T-helper 2 cell treated with Interferon-gamma antibody and Interleukin-4, amounts not matched to agents 5 μg/mL and 100 μg/mL, for 36 hours (primary cell): Measurements from ENCODE around the gene TES.

Experiments
- DNase-seq: peaks from one replicate; pipeline ENCODE4 v3.0.0; 2021; ENCODE audit warnings: low spot score
- H3K27ac Mint-ChIP-seq: one replicate; pipeline ENCODE4 v1.8.0; 2021; ENCODE audit warnings: mild to moderate bottlenecking, mixed read lengths
- H3K27me3 Mint-ChIP-seq: one replicate; pipeline ENCODE4 v1.8.0; 2021; ENCODE audit warnings: low read depth, mixed read lengths
- H3K36me3 Mint-ChIP-seq: one replicate; pipeline ENCODE4 v1.8.0; 2021; ENCODE audit warnings: low read depth, mixed read lengths
- H3K4me1 Mint-ChIP-seq: one replicate; pipeline ENCODE4 v1.8.0; 2021; ENCODE audit warnings: low read depth, mixed read lengths
- H3K4me3 Mint-ChIP-seq: one replicate; pipeline ENCODE4 v1.8.0; 2022; ENCODE audit warnings: mild to moderate bottlenecking, moderate library complexity, mixed read lengths
- H3K9me3 Mint-ChIP-seq: one replicate; pipeline ENCODE4 v1.8.0; 2021; ENCODE audit warnings: mixed read lengths

TES gene

DNA sequence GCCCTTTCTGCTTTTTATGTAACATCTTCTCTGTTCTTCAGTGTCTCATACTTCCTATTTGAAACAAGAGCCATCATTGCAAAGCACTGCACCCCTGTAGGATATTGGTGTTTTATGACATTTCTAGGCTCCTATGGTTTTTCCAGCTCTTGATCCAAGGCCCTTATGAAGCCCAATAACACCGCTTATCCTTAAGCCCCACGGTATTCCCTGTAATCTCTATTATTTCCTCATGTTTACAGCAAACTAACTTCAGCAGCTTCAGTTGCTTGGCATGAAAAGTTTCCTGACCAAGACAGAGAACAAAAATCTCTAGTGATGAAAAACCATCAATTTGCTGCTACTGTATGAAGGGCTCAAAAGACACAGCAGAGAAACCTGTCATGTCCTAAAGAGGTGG lies 34.1 kb upstream of the TES start:
- Mint-ChIP-seq H3K36me3 (no peaks in the 10 kb centered on the region), H3K4me1 (no peaks in the 10 kb centered on the region), H3K27me3 (peaks cover 28% of the 10 kb centered on the region), H3K4me3 (no peak overlapping the region), H3K27ac (no peak overlapping the region), H3K9me3 (peaks cover 6% of the 10 kb centered on the region)
- no peak for DNase-seq

GRCh38 chr7:116177009-116177408 lies 33.3 kb upstream of the TES start:
- no peak for DNase-seq
- no peaks in the 10 kb centered on the region for H3K4me1 Mint-ChIP-seq
- no peaks in the 10 kb centered on the region for H3K36me3 Mint-ChIP-seq
- peaks cover 21% of the 10 kb centered on the region for H3K27me3 Mint-ChIP-seq
- no peak overlapping the region for H3K27ac Mint-ChIP-seq
- H3K9me3 Mint-ChIP-seq: peaks cover 6% of the 10 kb centered on the region
- no peak overlapping the region for H3K4me3 Mint-ChIP-seq

DNA sequence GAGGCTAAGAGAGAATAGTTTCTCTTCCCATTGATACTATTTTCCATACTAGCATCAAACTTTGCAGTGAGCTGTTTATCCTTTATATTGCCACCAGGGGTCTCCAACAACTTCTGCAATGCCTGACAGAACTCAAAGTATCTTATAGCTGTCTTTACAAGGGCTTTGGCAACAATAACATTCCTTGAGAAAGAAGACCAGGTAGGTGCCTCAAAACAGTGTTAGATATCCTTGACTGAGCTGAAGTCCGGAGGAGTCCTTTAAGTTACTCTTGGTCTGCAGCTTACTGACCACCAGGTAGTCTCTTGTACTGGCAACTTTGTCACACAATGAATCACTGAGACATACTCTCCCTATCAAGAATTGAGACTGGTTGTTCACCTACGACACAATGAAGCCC lies 30.0 kb upstream of the TES start:
- Mint-ChIP-seq H3K4me3 (no peak overlapping the region), H3K27me3 (peaks cover 21% of the 10 kb centered on the region), H3K27ac (no peak overlapping the region), H3K36me3 (no peaks in the 10 kb centered on the region), H3K4me1 (no peaks in the 10 kb centered on the region), H3K9me3 (peaks cover 2% of the 10 kb centered on the region)
- no peak for DNase-seq

- H3K36me3 Mint-ChIP-seq: no peaks in the 10 kb centered on the region
- peaks cover under 1% of the 10 kb centered on the region for H3K9me3 Mint-ChIP-seq
- DNase-seq: no peak
- no peak overlapping the region for H3K27ac Mint-ChIP-seq
- H3K4me1 Mint-ChIP-seq: no peaks in the 10 kb centered on the region
- H3K27me3 Mint-ChIP-seq: peaks cover 18% of the 10 kb centered on the region
- H3K4me3 Mint-ChIP-seq: no peak overlapping the region
Measured at GRCh38 chr7:116182023-116182422, 28.3 kb upstream of the TES start.

DNA sequence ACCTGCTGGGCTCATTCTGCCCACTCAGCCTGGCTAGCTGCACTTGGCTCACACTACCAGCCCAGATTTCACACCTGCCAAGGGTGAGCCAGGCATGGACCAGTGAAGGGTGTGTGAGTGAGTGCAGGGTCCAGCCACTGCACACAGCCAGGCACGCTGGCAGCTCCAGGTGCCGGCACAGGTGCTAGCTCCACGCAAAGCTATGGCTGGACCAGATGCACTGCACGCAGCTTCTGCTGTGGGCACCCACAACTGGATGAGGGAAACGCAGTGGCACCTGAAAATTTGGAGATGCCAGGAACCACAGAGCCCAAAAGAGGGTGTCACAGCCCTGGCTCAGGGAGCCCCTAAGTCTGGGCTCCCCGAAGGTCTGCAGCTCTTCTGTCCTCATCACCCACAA lies 24.9 kb upstream of the TES start:
- Mint-ChIP-seq H3K9me3 (peaks cover 10% of the 10 kb centered on the region), H3K27ac (no peak overlapping the region), H3K36me3 (no peaks in the 10 kb centered on the region), H3K4me3 (no peak overlapping the region), H3K27me3 (peaks cover 42% of the 10 kb centered on the region), H3K4me1 (no peaks in the 10 kb centered on the region)
- DNase-seq: no peak

DNA sequence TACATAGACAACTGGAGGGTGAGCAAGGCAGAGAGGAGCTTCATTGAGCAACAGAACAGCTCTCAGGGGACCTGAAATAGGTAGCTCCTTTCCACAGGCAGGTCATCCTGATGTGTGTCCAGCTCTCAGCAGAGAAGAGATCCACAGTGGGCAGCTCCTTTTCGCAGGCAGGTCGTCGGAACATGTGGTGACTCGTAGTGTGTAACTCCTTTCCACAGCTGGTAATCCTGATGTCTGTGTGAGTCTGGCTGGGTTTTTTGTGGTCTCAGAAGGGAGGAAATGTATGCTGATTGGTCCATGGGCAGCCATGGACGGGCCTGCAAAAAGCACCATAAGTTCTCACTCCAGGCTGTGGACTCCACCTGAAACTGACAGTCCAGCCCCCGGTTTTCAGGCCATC lies 24.4 kb upstream of the TES start:
- Mint-ChIP-seq H3K9me3 (peaks cover 10% of the 10 kb centered on the region), H3K4me1 (no peaks in the 10 kb centered on the region), H3K27ac (no peak overlapping the region), H3K36me3 (no peaks in the 10 kb centered on the region), H3K27me3 (peaks cover 45% of the 10 kb centered on the region), H3K4me3 (no peak overlapping the region)
- DNase-seq: no peak

DNA sequence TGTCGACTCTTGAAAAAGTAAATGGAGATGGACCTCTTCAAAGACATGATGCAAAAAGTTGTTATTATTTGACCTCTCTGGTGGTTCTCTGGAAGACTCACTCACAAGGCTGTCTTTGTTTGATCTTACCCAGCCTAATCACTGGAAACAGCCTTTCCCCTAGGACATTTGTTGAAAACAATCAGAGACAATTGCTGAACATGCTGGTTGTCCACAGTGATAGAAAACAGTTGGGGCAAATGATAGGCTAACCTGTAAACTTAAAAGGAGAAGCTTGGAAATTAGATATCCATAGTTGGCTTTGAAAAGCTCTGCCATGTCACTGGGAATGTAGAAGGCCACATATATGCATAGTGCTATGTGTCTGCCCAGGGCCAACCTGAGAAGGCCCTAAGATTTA lies 22.9 kb upstream of the TES start:
- Mint-ChIP-seq H3K4me1 (no peaks in the 10 kb centered on the region), H3K9me3 (peaks cover 10% of the 10 kb centered on the region), H3K4me3 (no peak overlapping the region), H3K27ac (no peak overlapping the region), H3K27me3 (peaks cover 51% of the 10 kb centered on the region), H3K36me3 (no peaks in the 10 kb centered on the region)
- no peak for DNase-seq

DNA sequence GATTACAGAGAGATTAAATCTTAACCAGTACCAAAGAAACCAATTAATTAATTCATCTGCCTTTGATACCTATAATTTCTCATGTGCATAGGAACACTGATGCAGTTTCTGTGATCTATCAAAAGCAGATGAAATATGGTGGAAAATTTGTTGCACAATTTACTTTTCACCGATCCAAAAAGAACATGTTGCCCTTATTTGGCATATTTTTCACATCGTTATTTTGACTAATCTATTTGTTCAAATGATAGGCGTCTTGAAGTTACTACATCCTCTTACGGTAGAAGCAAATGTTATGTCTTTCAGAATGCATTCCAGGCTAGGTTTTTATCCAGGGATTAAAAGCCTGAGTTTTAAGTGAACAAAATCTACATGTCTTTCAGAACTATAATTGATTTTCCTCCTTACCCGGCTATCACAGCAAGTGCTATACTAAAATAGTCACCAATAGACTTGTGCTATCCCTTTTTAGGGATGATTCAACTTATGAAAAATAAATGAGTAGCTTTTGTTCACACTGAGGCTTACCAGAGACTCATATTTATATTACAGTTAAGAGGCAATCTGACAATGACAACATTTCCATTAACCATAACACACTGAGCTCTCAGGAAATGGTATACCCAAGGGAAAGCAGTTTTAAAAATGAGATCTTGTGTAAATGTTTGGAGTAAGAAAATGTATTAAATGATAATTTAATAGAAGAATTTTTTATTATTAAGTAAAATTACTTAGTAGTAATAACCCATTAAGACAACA lies 16.8 kb upstream of the TES start:
- no peak for DNase-seq
- Mint-ChIP-seq H3K9me3 (no peaks in the 10 kb centered on the region), H3K4me1 (no peaks in the 10 kb centered on the region), H3K27me3 (peaks cover 49% of the 10 kb centered on the region), H3K36me3 (no peaks in the 10 kb centered on the region), H3K4me3 (no peak overlapping the region), H3K27ac (no peak overlapping the region)

DNA sequence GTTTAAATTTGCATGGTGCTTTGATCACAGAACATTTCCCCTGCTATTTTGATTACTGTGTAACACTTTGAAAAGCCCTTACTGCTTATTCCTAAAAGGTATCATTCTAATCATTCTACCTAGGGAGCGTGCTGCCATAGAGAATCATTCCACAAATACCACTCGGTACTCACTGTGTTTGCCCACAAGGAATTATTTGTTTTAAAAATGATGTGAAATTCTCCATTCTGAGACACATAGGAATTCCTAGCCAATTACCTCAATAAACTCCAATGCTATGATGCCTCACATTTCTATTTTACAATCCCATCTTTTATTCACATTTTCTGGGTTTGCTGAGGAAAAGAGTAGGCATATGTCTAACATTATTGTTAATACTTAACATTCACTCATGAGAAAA lies 16.2 kb upstream of the TES start:
- H3K9me3 Mint-ChIP-seq: no peaks in the 10 kb centered on the region
- H3K27ac Mint-ChIP-seq: no peak overlapping the region
- peaks cover 51% of the 10 kb centered on the region for H3K27me3 Mint-ChIP-seq
- H3K4me3 Mint-ChIP-seq: no peak overlapping the region
- no peaks in the 10 kb centered on the region for H3K36me3 Mint-ChIP-seq
- no peaks in the 10 kb centered on the region for H3K4me1 Mint-ChIP-seq
- no peak for DNase-seq

DNA sequence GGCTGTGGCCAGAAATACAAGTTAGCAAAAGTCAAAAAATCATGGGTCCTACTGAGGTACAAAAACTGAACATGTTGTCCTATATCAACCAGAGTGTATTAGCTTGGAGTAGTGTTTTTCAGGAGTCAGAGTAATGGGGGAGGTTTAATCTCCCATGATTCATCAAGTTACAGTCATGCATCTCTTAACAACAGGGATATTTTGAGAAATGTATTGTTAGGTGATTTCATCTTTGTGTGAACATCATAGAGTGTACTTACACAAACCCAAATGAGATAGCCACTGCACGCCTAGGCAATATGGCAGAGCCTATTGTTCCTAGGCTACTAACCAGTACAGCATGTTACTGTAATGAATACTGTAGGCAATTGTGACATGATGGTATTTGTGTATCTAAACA lies 14.9 kb upstream of the TES start:
- DNase-seq: no peak
- Mint-ChIP-seq H3K27me3 (peaks cover 50% of the 10 kb centered on the region), H3K4me1 (no peaks in the 10 kb centered on the region)

DNA sequence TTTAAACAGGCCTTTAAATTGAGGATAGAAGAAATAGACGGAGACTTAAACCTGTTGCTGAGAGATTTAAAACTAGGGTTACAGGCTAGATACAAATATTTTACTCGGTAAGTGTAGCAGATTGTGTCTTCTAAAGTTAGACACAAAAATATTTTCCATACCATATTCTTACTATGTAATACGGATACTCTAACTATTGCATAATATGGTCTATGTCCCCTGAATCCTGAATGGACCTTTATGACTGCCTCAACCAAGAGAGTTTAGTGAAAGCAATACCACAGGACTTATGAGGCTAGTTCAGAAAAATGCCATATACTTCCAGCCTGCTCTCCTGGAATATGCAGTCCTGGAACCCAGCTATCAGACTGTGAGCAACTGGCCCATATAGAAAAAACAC lies 13.4 kb upstream of the TES start:
- Mint-ChIP-seq H3K36me3 (no peaks in the 10 kb centered on the region), H3K9me3 (no peaks in the 10 kb centered on the region), H3K27me3 (peaks cover 55% of the 10 kb centered on the region), H3K4me3 (no peak overlapping the region), H3K27ac (no peak overlapping the region), H3K4me1 (no peaks in the 10 kb centered on the region)
- DNase-seq: no peak

More for the DNA sequence above, 14.9 kb upstream of the TES start:
- H3K36me3 Mint-ChIP-seq: no peaks in the 10 kb centered on the region
- no peak overlapping the region for H3K4me3 Mint-ChIP-seq
- H3K9me3 Mint-ChIP-seq: no peaks in the 10 kb centered on the region
- H3K27ac Mint-ChIP-seq: no peak overlapping the region

- H3K27me3 Mint-ChIP-seq: peaks cover 57% of the 10 kb centered on the region
- no peak overlapping the region for H3K27ac Mint-ChIP-seq
- no peaks in the 10 kb centered on the region for H3K36me3 Mint-ChIP-seq
- no peak overlapping the region for H3K4me3 Mint-ChIP-seq
- no peak for DNase-seq
- no peaks in the 10 kb centered on the region for H3K9me3 Mint-ChIP-seq
- no peaks in the 10 kb centered on the region for H3K4me1 Mint-ChIP-seq
Measured at GRCh38 chr7:116197360-116197759, 13.0 kb upstream of the TES start.

GRCh38 chr7:116198748-116199410 lies 11.5 kb upstream of the TES start:
- H3K9me3 Mint-ChIP-seq: no peaks in the 10 kb centered on the region
- H3K27ac Mint-ChIP-seq: no peak overlapping the region
- DNase-seq: no peak
- H3K4me1 Mint-ChIP-seq: no peaks in the 10 kb centered on the region
- peaks cover 60% of the 10 kb centered on the region for H3K27me3 Mint-ChIP-seq
- H3K36me3 Mint-ChIP-seq: no peaks in the 10 kb centered on the region
- no peak overlapping the region for H3K4me3 Mint-ChIP-seq

DNA sequence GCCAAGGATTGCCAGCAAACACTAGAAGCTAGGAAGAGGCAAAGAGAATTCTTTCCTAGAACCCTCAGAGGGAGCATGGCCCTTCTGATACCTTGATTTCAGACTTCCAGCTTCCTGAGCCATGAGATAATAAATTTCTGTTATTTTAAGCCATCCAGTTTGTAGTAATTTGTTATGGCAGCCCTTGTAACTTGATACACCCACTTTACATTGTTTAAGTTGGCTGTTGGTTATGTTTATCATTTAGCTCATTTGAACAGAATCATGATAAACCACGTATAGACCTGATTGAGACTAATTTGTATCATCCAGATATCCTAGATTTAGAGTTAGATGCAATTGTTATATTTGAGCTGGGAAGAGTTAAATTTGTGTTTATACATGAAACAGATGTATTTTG lies 9.4 kb upstream of the TES start:
- Mint-ChIP-seq H3K36me3 (no peaks in the 10 kb centered on the region), H3K27ac (no peak overlapping the region), H3K9me3 (no peaks in the 10 kb centered on the region), H3K4me3 (no peak overlapping the region), H3K27me3 (peaks cover 59% of the 10 kb centered on the region), H3K4me1 (peaks cover 2% of the 10 kb centered on the region)
- no peak for DNase-seq

DNA sequence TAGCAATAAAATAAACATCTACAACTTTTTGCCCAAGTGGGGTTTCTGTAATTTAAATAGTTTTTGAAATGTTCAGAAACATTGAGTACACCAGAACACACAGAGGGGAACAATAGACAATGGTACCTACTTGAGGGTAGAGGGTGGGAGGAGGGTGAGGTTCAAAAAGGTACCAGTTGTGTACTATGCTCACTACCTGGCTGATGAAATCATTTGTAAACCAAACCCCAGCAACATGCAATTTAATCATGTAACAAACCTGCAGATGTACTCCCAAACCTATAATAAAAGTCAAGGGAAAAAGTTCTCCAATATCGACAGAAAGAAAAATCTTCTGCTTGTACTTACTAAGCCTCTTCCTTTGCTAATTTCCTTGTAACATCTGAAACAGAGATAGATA lies 4.2 kb upstream of the TES start:
- Mint-ChIP-seq H3K36me3 (no peaks in the 10 kb centered on the region), H3K9me3 (peaks cover 5% of the 10 kb centered on the region), H3K4me3 (no peak overlapping the region), H3K27me3 (peaks cover 34% of the 10 kb centered on the region), H3K27ac (no peak overlapping the region), H3K4me1 (peaks cover 10% of the 10 kb centered on the region)
- DNase-seq: no peak
